Smooth muscle cell (in vitro differentiated cells): ENCODE results near the gene GUCY1B1. TPM values are rescaled to one million over a fixed set of nuclear protein-coding genes. Genes with fewer than 3 reads are reported as not detected.

Source experiments
- DNase-seq: peaks from one replicate; lab custom pipeline; 2025; ENCODE audit not compliant: unreplicated experiment; lab: John Stamatoyannopoulos, UW
- H2AFZ ChIP-seq: fragments of 200-600 bp; sonication (generic); 2 replicates; pipeline ENCODE4 v1.6.0; 2016; ENCODE audit warnings: antibody characterized with exemption, low read depth, mild to moderate bottlenecking
- H3F3A ChIP-seq: fragments of 200-600 bp; sonication (generic); 2 replicates; pipeline ENCODE4 v1.6.0; 2017; ENCODE audit warnings: antibody characterized with exemption, low read depth
- H3K27ac ChIP-seq: fragments of 200-600 bp; sonication (generic); 2 replicates; pipeline ENCODE4 v1.5.1; 2016; ENCODE audit warnings: low read depth, mild to moderate bottlenecking
- H3K27me3 ChIP-seq: fragments of 200-600 bp; sonication (generic); 2 replicates; pipeline ENCODE4 v1.6.1; 2016; ENCODE audit warnings: low read depth, mild to moderate bottlenecking
- H3K36me3 ChIP-seq: fragments of 200-600 bp; sonication (generic); 2 replicates; pipeline ENCODE4 v1.5.1; 2016; ENCODE audit warnings: low read depth
- H3K4me1 ChIP-seq: fragments of 200-600 bp; sonication (generic); 2 replicates; pipeline ENCODE4 v1.5.1; 2016; ENCODE audit warnings: low read depth
- H3K4me2 ChIP-seq: fragments of 200-600 bp; sonication (generic); 2 replicates; pipeline ENCODE4 v1.6.0; 2016; ENCODE audit warnings: mild to moderate bottlenecking
- H3K4me3 ChIP-seq: fragments of 200-600 bp; sonication (generic); 2 replicates; pipeline ENCODE4 v1.5.1; 2016; ENCODE audit warnings: mild to moderate bottlenecking
- H3K79me2 ChIP-seq: fragments of 200-600 bp; sonication (generic); 2 replicates; pipeline ENCODE4 v1.6.0; 2016; ENCODE audit warnings: low read depth, mild to moderate bottlenecking
- H3K9ac ChIP-seq: fragments of 200-600 bp; sonication (generic); 2 replicates; pipeline ENCODE4 v1.6.0; 2016; ENCODE audit warnings: low read depth
- H3K9me3 ChIP-seq: fragments of 200-600 bp; sonication (generic); replicated peaks from 2 replicates; pipeline ENCODE4 v1.5.1; 2016; ENCODE audit warnings: low read depth
- H4K20me1 ChIP-seq: fragments of 200-600 bp; sonication (generic); 2 replicates; pipeline ENCODE4 v1.6.0; 2016; ENCODE audit warnings: low read depth
- WGBS: methylation state at CpG from one replicate; pipeline ENCODE4 v1.1.7; 2016; ENCODE audit warnings: low lambda C conversion rate; 5-methylcytosine and 5-hydroxymethylcytosine counted together
- polyA plus RNA-seq: library from polyadenylated mRNA; unstranded; fragments of >200 nt; fragmentation: Nextera tagmentation; extraction: Ambion mirVana; gene quantifications from 2 replicates; pipeline ENCODE4 v1.2.1, GENCODE V29; 2016
- total RNA-seq: library from RNA; depleted of rRNA; stranded (reverse); fragments of >200 nt; gene quantifications from 2 replicates; pipeline ENCODE4 v1.2.3, GENCODE V29; 2014
- TF ChIP-seq, protein P1 (sequence below): fragments of 200-600 bp; sonication (generic); IDR thresholded peaks from 2 replicates; pipeline ENCODE4 v1.5.1; 2017; ENCODE audit warnings: borderline replicate concordance, mild to moderate bottlenecking, antibody characterized with exemption; ENCODE audit not compliant: insufficient read depth, poor library complexity, severe bottlenecking

Gene GUCY1B1
- total and polyA plus RNA-seq, 2 experiments from 2014 or later = 26.7 to 32.2 TPM

DNA sequence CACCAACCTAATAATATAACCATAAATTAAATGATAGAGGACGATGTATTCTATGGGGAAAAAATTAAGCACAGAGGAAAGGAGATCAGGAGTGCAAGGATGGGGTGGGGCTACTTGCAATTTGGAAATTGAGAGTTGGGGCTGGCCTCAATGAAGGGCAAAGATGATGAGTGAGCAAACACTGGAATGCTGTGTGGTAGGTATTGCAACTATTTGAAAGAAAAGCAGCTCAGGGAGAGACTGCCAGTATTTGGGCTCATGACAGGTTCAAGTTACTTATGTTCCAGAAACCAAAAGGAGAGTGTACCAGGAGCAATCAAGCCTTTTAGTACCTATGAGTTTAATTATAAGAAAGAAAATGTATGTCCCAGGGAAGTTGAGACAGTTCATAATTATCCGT is 59.8 kb downstream of the GUCY1B1 start:
- no peak overlapping the region for H3K4me3 ChIP-seq
- no peak overlapping the region for H2AFZ ChIP-seq
- TF ChIP-seq, protein P1, sequence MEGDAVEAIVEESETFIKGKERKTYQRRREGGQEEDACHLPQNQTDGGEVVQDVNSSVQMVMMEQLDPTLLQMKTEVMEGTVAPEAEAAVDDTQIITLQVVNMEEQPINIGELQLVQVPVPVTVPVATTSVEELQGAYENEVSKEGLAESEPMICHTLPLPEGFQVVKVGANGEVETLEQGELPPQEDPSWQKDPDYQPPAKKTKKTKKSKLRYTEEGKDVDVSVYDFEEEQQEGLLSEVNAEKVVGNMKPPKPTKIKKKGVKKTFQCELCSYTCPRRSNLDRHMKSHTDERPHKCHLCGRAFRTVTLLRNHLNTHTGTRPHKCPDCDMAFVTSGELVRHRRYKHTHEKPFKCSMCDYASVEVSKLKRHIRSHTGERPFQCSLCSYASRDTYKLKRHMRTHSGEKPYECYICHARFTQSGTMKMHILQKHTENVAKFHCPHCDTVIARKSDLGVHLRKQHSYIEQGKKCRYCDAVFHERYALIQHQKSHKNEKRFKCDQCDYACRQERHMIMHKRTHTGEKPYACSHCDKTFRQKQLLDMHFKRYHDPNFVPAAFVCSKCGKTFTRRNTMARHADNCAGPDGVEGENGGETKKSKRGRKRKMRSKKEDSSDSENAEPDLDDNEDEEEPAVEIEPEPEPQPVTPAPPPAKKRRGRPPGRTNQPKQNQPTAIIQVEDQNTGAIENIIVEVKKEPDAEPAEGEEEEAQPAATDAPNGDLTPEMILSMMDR = no peak
- no peak for DNase-seq
- no peaks in the 10 kb centered on the region for H3F3A ChIP-seq
- H3K4me1 ChIP-seq = no peaks in the 10 kb centered on the region
- H3K4me2 ChIP-seq = no peak overlapping the region
- 85% methylated on average over 2 of the region's 2 CpGs for WGBS
- no peak overlapping the region for H3K27ac ChIP-seq
- no peak overlapping the region for H3K9ac ChIP-seq
- no peaks in the 10 kb centered on the region for H3K27me3 ChIP-seq
- no peaks in the 10 kb centered on the region for H3K36me3 ChIP-seq
- no peaks in the 10 kb centered on the region for H3K79me2 ChIP-seq
- no peaks in the 10 kb centered on the region for H3K9me3 ChIP-seq
- H4K20me1 ChIP-seq = no peaks in the 10 kb centered on the region

GRCh38 chr4:155819066-155819465 is 60.2 kb downstream of the GUCY1B1 start:
- TF ChIP-seq, protein P1 = no peak
- H4K20me1 ChIP-seq = no peaks in the 10 kb centered on the region
- H3K4me2 ChIP-seq = no peak overlapping the region
- H3K9ac ChIP-seq = no peak overlapping the region
- no peak overlapping the region for H2AFZ ChIP-seq
- H3K4me1 ChIP-seq = no peaks in the 10 kb centered on the region
- H3K27me3 ChIP-seq = no peaks in the 10 kb centered on the region
- no peaks in the 10 kb centered on the region for H3K9me3 ChIP-seq
- H3F3A ChIP-seq = no peaks in the 10 kb centered on the region
- no peaks in the 10 kb centered on the region for H3K79me2 ChIP-seq
- WGBS = 76% methylated on average over 1 of the region's 1 CpG
- H3K4me3 ChIP-seq = no peak overlapping the region
- no peaks in the 10 kb centered on the region for H3K36me3 ChIP-seq
- no peak for DNase-seq
- no peak overlapping the region for H3K27ac ChIP-seq

DNA sequence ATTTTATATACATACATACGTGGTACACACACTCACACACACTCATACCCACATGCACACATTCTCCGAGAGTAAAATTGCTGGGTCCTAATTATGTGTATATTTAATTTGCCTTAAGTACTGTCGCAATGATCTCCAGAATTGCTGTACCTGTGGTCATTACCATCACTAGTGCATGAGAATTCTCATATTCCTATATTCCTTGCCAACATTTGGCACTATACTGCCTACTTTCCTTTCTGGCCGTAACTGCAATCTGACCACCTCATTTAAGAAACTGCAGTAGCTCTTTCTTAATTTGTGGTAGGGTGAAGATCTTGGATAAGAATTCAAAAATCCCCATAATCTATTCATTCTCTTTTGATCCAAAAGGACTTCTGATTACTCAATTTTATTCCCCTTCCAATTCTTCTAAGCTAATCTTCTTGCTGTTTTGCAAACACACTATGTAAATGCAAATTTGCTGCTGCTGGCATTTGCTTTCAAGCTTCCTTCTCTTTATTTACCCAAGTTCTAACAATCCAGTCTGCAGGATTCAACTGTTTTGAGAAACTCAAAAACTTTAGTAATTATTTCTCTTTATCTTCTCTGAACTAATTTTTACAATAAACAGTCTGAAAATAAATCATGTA is 62.2 kb downstream of the GUCY1B1 start:
- H3K9me3 ChIP-seq = no peaks in the 10 kb centered on the region
- H3K4me3 ChIP-seq = no peak overlapping the region
- H3K79me2 ChIP-seq = no peaks in the 10 kb centered on the region
- H2AFZ ChIP-seq = peak overlapping the region; percentile 52
- H3K27me3 ChIP-seq = no peaks in the 10 kb centered on the region
- H3F3A ChIP-seq = no peaks in the 10 kb centered on the region
- H3K36me3 ChIP-seq = no peaks in the 10 kb centered on the region
- TF ChIP-seq, protein P1 = no peak
- no peak for DNase-seq
- H3K9ac ChIP-seq = no peak overlapping the region
- no peak overlapping the region for H3K4me2 ChIP-seq
- 90% methylated on average over 4 of the region's 4 CpGs for WGBS
- no peak overlapping the region for H3K27ac ChIP-seq
- no peaks in the 10 kb centered on the region for H3K4me1 ChIP-seq
- H4K20me1 ChIP-seq = no peaks in the 10 kb centered on the region

DNA sequence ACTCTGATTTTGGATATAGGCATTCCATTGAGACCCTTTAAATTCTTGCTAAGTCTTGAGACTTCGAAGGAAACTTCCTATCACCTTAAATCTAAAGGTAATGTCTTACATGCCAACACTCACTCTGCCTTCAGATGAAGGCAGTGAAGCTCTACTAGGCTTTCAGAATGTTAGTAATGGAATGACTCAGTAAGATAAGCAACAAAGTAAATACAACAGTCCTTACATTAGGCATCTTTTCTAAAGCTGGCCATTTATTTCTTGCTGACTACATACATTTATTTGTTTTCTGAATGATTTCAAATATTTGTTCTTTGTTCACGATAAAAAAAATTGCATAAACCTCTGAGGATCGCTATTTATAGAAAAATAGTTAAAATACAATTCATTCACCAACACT is 63.8 kb downstream of the GUCY1B1 start:
- Histone ChIP-seq H3F3A (no peaks in the 10 kb centered on the region), H3K27ac (no peak overlapping the region), H2AFZ (no peak overlapping the region), H3K4me3 (no peak overlapping the region), H3K79me2 (no peaks in the 10 kb centered on the region), H3K36me3 (no peaks in the 10 kb centered on the region), H3K4me2 (peak overlapping the region; percentile 21), H3K9ac (no peak overlapping the region), H3K27me3 (no peaks in the 10 kb centered on the region), H3K9me3 (no peaks in the 10 kb centered on the region), H3K4me1 (no peaks in the 10 kb centered on the region), H4K20me1 (no peaks in the 10 kb centered on the region)
- DNase-seq = no peak
- TF ChIP-seq, protein P1 = no peak
- WGBS = 43% methylated on average over 3 of the region's 3 CpGs
